Tibial nerve (tissue), 4 donors: ENCODE data around the gene KCNJ1.

ENCODE experiments used
- EP300 ChIP-seq, 2 donors: sonication (generic); formaldehyde crosslinking; IDR thresholded peaks; one replicate each; pipeline ENCODE4 v1.6.1; 2017; ENCODE audit warnings: antibody characterized with exemption in 2 of 2, mild to moderate bottlenecking in 1 of 2
- POLR2A ChIP-seq, 2 donors: fragments of 450-650 bp; IDR thresholded peaks; one replicate each; pipeline ENCODE4 v1.6.1; 2017; ENCODE audit warnings: antibody characterized with exemption in 2 of 2, mild to moderate bottlenecking in 2 of 2, moderate library complexity in 2 of 2
- TF ChIP-seq, protein P1 (sequence below), 5 experiments: fragments of 200-600 bp in 3 of 5; fragments of 450-650 bp in 2 of 5; sonication (generic) in 3 of 5; IDR thresholded peaks; one replicate each; pipeline ENCODE4 v1.5.1; 2016 to 2019; ENCODE audit warnings: antibody characterized with exemption in 5 of 5, mild to moderate bottlenecking in 3 of 5, moderate library complexity in 2 of 5

DNA sequence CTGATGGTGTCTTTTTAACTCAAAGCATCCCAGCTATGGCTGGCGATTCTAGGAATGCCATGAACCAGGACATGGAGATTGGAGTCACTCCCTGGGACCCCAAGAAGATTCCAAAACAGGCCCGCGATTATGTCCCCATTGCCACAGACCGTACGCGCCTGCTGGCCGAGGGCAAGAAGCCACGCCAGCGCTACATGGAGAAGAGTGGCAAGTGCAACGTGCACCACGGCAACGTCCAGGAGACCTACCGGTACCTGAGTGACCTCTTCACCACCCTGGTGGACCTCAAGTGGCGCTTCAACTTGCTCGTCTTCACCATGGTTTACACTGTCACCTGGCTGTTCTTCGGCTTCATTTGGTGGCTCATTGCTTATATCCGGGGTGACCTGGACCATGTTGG is 44.1 kb upstream of the KCNJ1 start:
- TF ChIP-seq POLR2A (IDR thresholded peaks at IDR 0.05), result no peak
- TF ChIP-seq, protein P1, sequence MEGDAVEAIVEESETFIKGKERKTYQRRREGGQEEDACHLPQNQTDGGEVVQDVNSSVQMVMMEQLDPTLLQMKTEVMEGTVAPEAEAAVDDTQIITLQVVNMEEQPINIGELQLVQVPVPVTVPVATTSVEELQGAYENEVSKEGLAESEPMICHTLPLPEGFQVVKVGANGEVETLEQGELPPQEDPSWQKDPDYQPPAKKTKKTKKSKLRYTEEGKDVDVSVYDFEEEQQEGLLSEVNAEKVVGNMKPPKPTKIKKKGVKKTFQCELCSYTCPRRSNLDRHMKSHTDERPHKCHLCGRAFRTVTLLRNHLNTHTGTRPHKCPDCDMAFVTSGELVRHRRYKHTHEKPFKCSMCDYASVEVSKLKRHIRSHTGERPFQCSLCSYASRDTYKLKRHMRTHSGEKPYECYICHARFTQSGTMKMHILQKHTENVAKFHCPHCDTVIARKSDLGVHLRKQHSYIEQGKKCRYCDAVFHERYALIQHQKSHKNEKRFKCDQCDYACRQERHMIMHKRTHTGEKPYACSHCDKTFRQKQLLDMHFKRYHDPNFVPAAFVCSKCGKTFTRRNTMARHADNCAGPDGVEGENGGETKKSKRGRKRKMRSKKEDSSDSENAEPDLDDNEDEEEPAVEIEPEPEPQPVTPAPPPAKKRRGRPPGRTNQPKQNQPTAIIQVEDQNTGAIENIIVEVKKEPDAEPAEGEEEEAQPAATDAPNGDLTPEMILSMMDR (IDR thresholded peaks at IDR 0.05), result no peak
- TF ChIP-seq EP300 (IDR thresholded peaks at IDR 0.05), result no peak
